HAP-1 (cell line): Measurements from ENCODE around the gene FILIP1L.
A peak's percentile ranks its signal among the peaks of the same experiment; 100 is the strongest.

Source experiments
- DNase-seq, 2 experiments: peaks; one replicate each; pipeline ENCODE4 v3.0.0-alpha.2; 2016 to 2020; ENCODE audit warnings: low spot score in 2 of 2
- H3K27me3 ChIP-seq: fragments of 250-450 bp; sonication (Bioruptor Pico); 2 replicates; pipeline ENCODE4 v1.5.1; 2020; ENCODE audit warnings: low read depth, mild to moderate bottlenecking, moderate library complexity
- H3K36me3 ChIP-seq: fragments of 250-450 bp; sonication (Bioruptor Pico); replicated peaks from 2 replicates; pipeline ENCODE4 v1.5.1; 2020; ENCODE audit warnings: mild to moderate bottlenecking
- H3K4me1 ChIP-seq: fragments of 250-450 bp; sonication (Bioruptor Pico); 2 replicates; pipeline ENCODE4 v1.5.1; 2020; ENCODE audit warnings: mild to moderate bottlenecking
- H3K4me3 ChIP-seq: fragments of 250-450 bp; sonication (Bioruptor Pico); 2 replicates; pipeline ENCODE4 v1.5.1; 2020; ENCODE audit warnings: mild to moderate bottlenecking, moderate library complexity
- H3K9me3 ChIP-seq: fragments of 250-450 bp; sonication (Bioruptor Pico); 2 replicates; pipeline ENCODE4 v1.5.1; 2020; ENCODE audit warnings: mild to moderate bottlenecking, moderate library complexity
- in situ Hi-C: fragments of 300-500 bp; cut with MboI; formaldehyde crosslinking; loops from 3 replicates; pipeline ENCODE4 v1.14.3; 2020; ENCODE audit warnings: low sequenced_read_pairs, inconsistent platforms, mixed read lengths

FILIP1L gene

GRCh38 chr3:99817437-99818240, 296.7 kb downstream of the FILIP1L start, which contains the start of gene CMSS1:
Gene CMSS1, plus strand, starts transcription at chr3:99817862.
- peak within 1 kb of the TSS; percentile 63 for H3K4me3 ChIP-seq
- in situ Hi-C loops = no loop called here
- DNase-seq = peak; percentile 77 to 96

GRCh38 chr3:99817047-99817436, 297.3 kb downstream of the FILIP1L start:
- Histone ChIP-seq H3K4me3 (peak overlapping the region; percentile 63), H3K4me1 (peaks cover 13% of the 10 kb centered on the region), H3K27me3 (no peaks in the 10 kb centered on the region), H3K9me3 (no peaks in the 10 kb centered on the region), H3K36me3 (no peaks in the 10 kb centered on the region)
- peak in 1 of 2 experiments; percentile 33 for DNase-seq
- in situ Hi-C loops = no loop called here

More at GRCh38 chr3:99817437-99818240, 296.7 kb downstream of the FILIP1L start, which contains the start of gene CMSS1:
- Histone ChIP-seq H3K36me3 (no peaks in the 10 kb centered on the region), H3K27me3 (no peaks in the 10 kb centered on the region), H3K4me1 (peaks cover 13% of the 10 kb centered on the region), H3K9me3 (no peaks in the 10 kb centered on the region)

GRCh38 chr3:99810403-99810802, 303.9 kb downstream of the FILIP1L start:
- Histone ChIP-seq H3K9me3 (no peaks in the 10 kb centered on the region), H3K4me3 (no peak overlapping the region), H3K27me3 (no peaks in the 10 kb centered on the region), H3K4me1 (no peaks in the 10 kb centered on the region), H3K36me3 (no peaks in the 10 kb centered on the region)
- no peak for DNase-seq
- in situ Hi-C loops = no loop called here

GRCh38 chr3:99809565-99809964, 304.7 kb downstream of the FILIP1L start:
- Histone ChIP-seq H3K36me3 (no peaks in the 10 kb centered on the region), H3K4me3 (no peak overlapping the region), H3K27me3 (no peaks in the 10 kb centered on the region), H3K9me3 (no peaks in the 10 kb centered on the region; the same call in 1 of the 2 replicates), H3K4me1 (no peaks in the 10 kb centered on the region)
- DNase-seq = no peak
- in situ Hi-C loops = no loop called here

GRCh38 chr3:99808163-99808794, 306.0 kb downstream of the FILIP1L start:
- peak; percentile 72 to 77 for DNase-seq
- in situ Hi-C loops = no loop called here
- no peaks in the 10 kb centered on the region for H3K27me3 ChIP-seq
- no peak overlapping the region for H3K4me3 ChIP-seq
- peaks cover 3% of the 10 kb centered on the region; the same call in 1 of the 2 replicates for H3K9me3 ChIP-seq
- no peaks in the 10 kb centered on the region for H3K4me1 ChIP-seq
- H3K36me3 ChIP-seq = no peaks in the 10 kb centered on the region

- no peaks in the 10 kb centered on the region for H3K36me3 ChIP-seq
- DNase-seq = no peak
- no peak overlapping the region for H3K4me3 ChIP-seq
- in situ Hi-C loops = no loop called here
- no peaks in the 10 kb centered on the region for H3K27me3 ChIP-seq
- H3K9me3 ChIP-seq = peaks cover 3% of the 10 kb centered on the region; the same call in 1 of the 2 replicates
- H3K4me1 ChIP-seq = no peaks in the 10 kb centered on the region
Measured at GRCh38 chr3:99805160-99805559, 309.1 kb downstream of the FILIP1L start.

GRCh38 chr3:99803297-99803696, 311.0 kb downstream of the FILIP1L start:
- Histone ChIP-seq H3K36me3 (no peaks in the 10 kb centered on the region), H3K9me3 (peaks cover 3% of the 10 kb centered on the region; the same call in 1 of the 2 replicates), H3K4me3 (no peak overlapping the region), H3K27me3 (no peaks in the 10 kb centered on the region), H3K4me1 (peaks cover 9% of the 10 kb centered on the region)
- no peak for DNase-seq
- in situ Hi-C loops = no loop called here

GRCh38 chr3:99799422-99799821, 314.9 kb downstream of the FILIP1L start:
- H3K9me3 ChIP-seq = peaks cover 2% of the 10 kb centered on the region; the same call in 1 of the 2 replicates
- H3K36me3 ChIP-seq = no peaks in the 10 kb centered on the region
- peaks cover 9% of the 10 kb centered on the region for H3K4me1 ChIP-seq
- DNase-seq = no peak
- H3K27me3 ChIP-seq = no peaks in the 10 kb centered on the region
- in situ Hi-C loops = no loop called here
- H3K4me3 ChIP-seq = no peak overlapping the region

- Histone ChIP-seq H3K4me1 (peaks cover 9% of the 10 kb centered on the region), H3K36me3 (no peaks in the 10 kb centered on the region), H3K27me3 (no peaks in the 10 kb centered on the region), H3K9me3 (no peaks in the 10 kb centered on the region), H3K4me3 (no peak overlapping the region)
- in situ Hi-C loops = no loop called here
- DNase-seq = no peak
Measured at GRCh38 chr3:99795573-99795972, 318.7 kb downstream of the FILIP1L start.

GRCh38 chr3:99794485-99794884, 319.8 kb downstream of the FILIP1L start:
- H3K9me3 ChIP-seq = no peaks in the 10 kb centered on the region
- H3K36me3 ChIP-seq = no peaks in the 10 kb centered on the region
- no peak overlapping the region for H3K4me3 ChIP-seq
- H3K27me3 ChIP-seq = no peaks in the 10 kb centered on the region
- DNase-seq = no peak
- in situ Hi-C loops = no loop called here
- peaks cover 9% of the 10 kb centered on the region for H3K4me1 ChIP-seq

GRCh38 chr3:99789011-99789721, 325.1 kb downstream of the FILIP1L start:
- peak; percentile 57 to 67 for DNase-seq
- in situ Hi-C loops = no loop called here

More at GRCh38 chr3:99789011-99789721, 325.1 kb downstream of the FILIP1L start:
- H3K4me1 ChIP-seq = no peaks in the 10 kb centered on the region
- H3K36me3 ChIP-seq = no peaks in the 10 kb centered on the region
- H3K27me3 ChIP-seq = no peaks in the 10 kb centered on the region
- no peak overlapping the region for H3K4me3 ChIP-seq
- H3K9me3 ChIP-seq = no peaks in the 10 kb centered on the region
